Tibial nerve (tissue), 4 donors: ENCODE measurements around the gene FCN3.
"Not testable (repeated sequence)": the region's sequence is repeated elsewhere in the genome, so short reads cannot be mapped to it uniquely, and the experiment has no call there.

Experiments
- CTCF ChIP-seq, 5 experiments: fragments of 200-600 bp in 3 of 5; fragments of 450-650 bp in 2 of 5; sonication (generic) in 3 of 5; IDR thresholded peaks; one replicate each; pipeline ENCODE4 v1.5.1; 2016 to 2019; ENCODE audit warnings: antibody characterized with exemption in 5 of 5, mild to moderate bottlenecking in 3 of 5, moderate library complexity in 2 of 5
- EP300 ChIP-seq, 2 donors: sonication (generic); formaldehyde crosslinking; IDR thresholded peaks; one replicate each; pipeline ENCODE4 v1.6.1; 2017; ENCODE audit warnings: antibody characterized with exemption in 2 of 2, mild to moderate bottlenecking in 1 of 2
- POLR2A ChIP-seq, 2 donors: fragments of 450-650 bp; IDR thresholded peaks; one replicate each; pipeline ENCODE4 v1.6.1; 2017; ENCODE audit warnings: antibody characterized with exemption in 2 of 2, mild to moderate bottlenecking in 2 of 2, moderate library complexity in 2 of 2

- not testable (repeated sequence) for TF ChIP-seq CTCF, EP300, POLR2A (IDR thresholded peaks at IDR 0.05)
Measured at GRCh38 chr1:27406791-27407190, 32.2 kb upstream of the FCN3 start.
